Measurements from ENCODE around the gene DNAJC5. TPM values are rescaled to one million over a fixed set of nuclear protein-coding genes. Genes with fewer than 3 reads are reported as not detected.
"Not testable (repeated sequence)": the region's sequence is repeated elsewhere in the genome, so short reads cannot be mapped to it uniquely, and the experiment has no call there.

The DNAJC5 gene, protein sequence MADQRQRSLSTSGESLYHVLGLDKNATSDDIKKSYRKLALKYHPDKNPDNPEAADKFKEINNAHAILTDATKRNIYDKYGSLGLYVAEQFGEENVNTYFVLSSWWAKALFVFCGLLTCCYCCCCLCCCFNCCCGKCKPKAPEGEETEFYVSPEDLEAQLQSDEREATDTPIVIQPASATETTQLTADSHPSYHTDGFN
- 30.1 TPM for total RNA-seq

DNA sequence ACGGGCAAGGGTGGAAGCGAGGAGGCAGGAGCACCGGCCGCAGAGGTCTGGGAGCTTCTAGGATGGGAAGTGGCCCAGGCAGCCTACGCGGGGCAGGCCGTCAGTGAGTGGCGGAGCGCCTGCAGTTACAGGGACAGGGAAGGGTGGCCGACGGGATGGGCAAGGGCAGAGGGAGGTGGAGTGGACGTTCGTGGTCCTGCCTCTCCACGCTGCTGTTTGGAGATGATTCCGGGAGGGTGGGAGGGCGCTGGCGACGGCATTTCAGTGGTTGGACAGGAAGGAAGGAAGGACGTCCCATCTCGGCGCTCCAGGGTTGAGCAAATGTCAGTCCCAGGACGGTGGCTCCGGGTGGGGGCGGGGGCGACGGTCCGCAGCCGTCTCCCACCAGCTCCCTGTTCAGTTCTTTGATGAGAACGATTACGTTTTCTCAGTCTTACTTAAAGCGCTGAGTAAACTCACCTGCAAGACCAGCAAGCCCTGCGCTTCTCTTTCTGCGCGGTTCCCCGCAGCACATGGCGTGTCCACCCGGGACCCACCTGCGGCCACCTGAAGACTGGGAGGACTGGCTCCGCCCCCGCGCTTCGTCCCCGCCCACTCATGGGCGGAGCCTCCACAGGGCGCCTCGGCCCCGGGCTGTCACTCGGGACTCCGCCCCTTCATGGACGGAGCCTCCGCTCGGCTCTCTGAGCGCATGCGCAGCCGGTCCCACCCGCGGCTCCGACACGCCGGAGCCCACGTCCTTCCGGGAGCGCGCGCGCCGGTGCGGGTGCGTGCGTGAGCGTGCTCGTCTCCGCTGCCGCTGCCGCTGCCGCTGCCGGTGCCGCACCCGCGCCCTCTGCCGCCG lies at the start of gene DNAJC5:
Gene DNAJC5 (plus strand): TSS at position 769 of the 844 bp plus-strand sequence. CDS start 33,220 bp downstream, outside the sequence.
- peak; percentile 96 for DNase-seq (ENCODE audit: low spot score)
- intact Hi-C loops (cut with DNase I), result no loop called here
- ATAC-seq, result peak; percentile 98

DNA sequence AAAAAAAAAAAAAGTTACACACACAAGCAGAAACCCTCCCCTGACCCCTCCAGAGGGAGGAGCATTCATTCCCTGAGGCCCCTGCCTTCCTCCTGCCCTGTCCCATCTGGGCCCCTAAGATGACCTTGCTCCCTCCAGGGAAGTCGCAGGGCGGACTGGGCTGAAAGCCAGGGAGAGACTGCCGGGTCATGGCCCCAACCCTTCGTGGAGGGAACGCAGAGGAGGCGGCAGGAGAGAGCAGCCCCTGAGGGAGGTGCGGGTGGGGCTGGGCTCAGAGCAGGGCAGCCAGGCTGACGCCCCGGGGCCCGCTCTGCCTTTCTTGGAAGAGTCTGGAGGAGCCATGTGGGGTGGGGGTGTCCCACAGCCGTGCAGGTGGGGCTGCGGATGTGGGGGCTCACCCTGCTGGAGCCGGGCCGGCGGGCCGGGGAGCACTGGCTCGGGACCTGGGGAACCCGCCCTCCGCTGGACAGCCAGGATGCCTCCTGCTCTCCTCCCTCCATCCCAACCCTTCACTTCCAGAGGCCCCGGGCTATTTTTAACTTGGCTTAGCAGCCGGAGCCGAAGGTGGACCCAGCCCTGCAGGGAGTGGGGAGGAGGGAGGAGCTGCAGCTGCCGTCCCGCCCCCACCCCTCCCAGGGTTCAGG lies 48.7 kb upstream of the DNAJC5 start:
- intact Hi-C loops (cut with DNase I), result no loop called here
- DNase-seq (ENCODE audit: low spot score), result no peak
- peak; percentile 83 for ATAC-seq

DNA sequence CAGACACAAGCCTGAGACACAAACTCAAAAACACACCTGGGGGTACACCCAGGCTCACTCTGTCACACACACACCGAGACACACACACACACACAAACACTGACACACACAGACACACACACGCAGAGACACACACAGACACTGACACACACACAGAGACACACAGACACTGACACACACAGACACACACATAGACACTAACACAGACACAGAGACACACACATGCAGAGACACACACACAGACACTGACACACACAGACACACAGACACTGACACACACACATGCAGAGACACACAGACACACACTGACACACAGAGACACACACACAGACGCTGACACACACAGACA lies 48.1 kb upstream of the DNAJC5 start:
- no peak for DNase-seq (ENCODE audit: low spot score)
- intact Hi-C loops (cut with DNase I), result no loop called here
- ATAC-seq, result no peak

DNA sequence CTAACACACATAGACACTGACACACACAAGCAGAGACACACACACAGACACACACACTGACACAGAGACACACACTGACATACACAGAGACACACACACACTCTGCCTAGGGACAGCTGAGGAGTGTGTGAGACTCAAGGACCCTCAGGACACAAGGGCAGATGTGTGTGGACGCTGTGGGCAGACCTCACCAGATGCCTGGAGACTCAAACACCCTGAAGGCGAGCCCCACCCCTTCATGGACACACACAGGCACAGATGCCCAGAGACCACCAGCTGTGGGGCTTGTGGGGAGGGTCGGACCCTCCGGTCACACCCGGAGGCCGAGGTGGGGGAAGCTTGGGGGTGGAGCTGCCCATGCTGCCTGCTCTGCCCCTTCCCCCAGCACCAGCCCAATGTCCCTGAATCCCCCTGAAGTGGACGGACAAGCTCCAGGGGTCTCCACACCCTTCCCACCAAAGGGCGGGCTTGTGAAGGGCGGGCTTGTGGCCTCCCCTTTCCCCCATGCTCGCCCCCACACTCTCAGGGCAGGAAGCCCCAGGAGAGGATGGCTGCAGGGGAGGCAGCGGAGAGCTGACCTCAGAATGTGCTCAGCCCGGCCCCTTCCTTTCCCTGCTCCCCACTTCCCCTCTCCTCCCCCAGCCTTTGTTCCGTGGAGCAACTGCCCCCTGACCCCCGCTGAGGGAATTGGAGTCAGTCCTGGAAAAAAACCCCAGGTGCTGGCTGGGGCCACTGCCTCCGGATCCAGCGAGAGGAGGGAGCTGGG lies 47.5 kb upstream of the DNAJC5 start:
- intact Hi-C loops (cut with DNase I), result no loop called here
- DNase-seq (ENCODE audit: low spot score) (no peak), ATAC-seq (peak; percentile 75)

DNA sequence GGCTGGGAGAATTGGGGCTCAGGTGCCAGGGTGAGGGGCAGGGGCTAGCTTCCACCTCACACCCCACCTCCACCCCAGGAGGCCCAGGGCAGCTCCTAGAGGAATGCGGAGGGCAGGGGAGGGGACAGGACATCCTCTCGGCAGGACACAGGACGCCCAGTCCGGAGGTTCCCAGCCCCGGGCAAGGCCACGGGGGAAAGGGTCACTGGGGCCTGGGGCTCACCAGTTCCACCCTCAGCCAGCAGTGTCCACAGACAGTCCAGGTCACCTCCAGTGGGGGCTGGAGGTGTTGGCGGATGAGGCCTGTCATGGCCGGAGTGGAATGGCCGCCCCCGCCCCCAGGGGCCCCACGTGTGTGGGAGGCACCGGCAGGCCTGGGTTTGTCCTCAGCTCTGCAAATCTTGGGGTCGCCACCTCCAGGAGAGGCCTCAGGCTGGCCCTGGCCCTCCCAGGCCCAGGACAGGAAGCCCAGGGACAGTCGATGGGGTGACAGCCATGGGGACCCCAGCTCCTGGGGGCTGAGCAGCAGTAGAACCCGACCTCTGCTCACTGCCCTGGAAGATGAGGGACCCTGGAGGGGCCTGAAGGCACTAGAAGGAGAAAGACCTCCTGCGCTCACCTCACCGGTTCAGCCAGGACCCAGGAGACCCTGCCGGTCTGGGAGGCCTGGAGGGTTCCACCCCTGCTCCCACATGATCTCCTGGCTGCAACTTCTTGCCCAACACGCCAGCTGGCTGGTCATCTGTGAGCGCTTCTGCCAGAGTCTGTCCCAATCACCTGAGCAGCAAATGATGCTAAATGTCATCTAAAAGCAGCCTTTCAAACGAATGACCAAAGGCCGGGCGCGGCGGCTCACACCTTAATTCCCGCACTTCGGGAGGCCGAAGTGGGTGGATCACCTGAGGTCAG lies 46.7 kb upstream of the DNAJC5 start:
- no peak for DNase-seq (ENCODE audit: low spot score)
- intact Hi-C loops (cut with DNase I), result no loop called here
- no peak for ATAC-seq

DNA sequence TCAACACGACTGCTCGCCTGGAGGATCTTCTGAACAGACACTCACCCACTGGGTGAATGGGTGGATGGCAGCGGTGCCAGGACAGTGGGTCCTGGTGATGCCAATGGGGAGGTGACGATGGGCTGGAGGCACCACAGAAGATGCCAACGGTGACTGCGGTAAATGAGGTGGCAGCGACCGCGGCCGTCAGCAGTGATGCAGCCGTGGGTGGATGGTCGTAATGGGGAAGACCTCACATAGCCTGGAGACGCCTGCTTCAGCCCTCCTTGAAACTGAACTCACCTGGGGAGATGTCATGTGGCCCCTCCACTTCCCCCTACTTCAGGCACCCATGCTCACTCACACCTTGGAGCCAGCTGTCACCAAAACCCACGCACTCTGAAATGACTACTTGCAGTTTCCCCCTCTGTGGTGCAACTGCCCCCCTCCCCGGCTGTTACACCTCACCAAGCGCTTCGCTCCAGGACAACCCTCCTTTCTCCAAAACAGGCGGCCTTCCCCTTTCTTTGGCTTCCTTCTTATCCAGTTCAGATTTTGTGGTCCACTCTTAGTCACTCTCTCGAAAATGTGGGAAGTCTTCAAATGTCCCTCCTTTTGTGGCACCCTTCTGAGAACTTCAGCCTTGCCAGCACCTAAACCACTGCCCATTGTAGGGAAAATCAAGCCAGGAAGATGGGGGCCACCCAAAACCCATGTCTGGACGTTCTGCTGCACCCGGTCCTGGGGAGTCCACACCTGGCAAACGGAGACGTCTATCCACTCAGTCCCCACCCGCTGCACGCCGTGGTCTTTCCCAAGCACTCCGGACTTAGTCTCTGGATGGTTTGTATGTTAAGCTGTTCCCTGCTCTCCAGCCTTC lies 44.0 kb upstream of the DNAJC5 start:
- intact Hi-C loops (cut with DNase I), result no loop called here
- no peak for DNase-seq (ENCODE audit: low spot score)
- no peak for ATAC-seq

DNA sequence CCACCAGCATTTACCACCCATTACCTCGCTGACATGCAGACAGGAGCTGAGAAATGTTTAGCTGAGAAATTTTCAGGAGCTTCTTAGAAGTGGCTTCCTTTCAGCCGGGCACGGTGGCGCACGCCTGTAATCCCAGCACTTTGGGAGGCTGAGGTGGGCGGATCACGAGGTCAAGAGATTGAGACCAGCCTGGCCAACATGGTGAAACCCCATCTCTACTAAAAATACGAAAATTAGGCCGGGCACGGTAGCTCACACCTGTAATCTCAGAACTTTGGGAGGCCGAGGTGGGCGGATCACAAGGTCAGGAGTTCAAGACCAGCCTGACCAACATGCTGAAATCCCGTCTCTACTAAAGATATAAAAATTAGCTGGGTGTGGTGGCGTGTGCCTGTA lies 43.4 kb upstream of the DNAJC5 start:
- DNase-seq (ENCODE audit: low spot score); intact Hi-C loops (cut with DNase I); ATAC-seq: not testable (repeated sequence)

DNA sequence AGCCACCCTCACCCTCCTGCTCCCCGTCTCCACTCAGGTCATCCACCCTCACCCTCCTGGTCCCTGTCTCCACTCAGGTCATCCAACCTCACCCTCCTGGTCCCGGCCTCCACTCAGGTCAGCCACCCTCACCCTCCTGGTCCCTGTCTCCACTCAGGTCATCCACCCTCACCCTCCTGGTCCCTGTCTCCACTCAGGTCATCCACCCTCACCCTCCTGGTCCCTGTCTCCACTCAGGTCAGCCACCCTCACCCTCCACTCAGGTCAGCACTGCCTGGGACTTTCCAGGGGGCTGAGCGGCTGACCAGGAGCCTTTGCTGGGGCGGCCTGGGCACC lies 41.2 kb upstream of the DNAJC5 start:
- DNase-seq (ENCODE audit: low spot score); ATAC-seq; intact Hi-C loops (cut with DNase I): not testable (repeated sequence)

DNA sequence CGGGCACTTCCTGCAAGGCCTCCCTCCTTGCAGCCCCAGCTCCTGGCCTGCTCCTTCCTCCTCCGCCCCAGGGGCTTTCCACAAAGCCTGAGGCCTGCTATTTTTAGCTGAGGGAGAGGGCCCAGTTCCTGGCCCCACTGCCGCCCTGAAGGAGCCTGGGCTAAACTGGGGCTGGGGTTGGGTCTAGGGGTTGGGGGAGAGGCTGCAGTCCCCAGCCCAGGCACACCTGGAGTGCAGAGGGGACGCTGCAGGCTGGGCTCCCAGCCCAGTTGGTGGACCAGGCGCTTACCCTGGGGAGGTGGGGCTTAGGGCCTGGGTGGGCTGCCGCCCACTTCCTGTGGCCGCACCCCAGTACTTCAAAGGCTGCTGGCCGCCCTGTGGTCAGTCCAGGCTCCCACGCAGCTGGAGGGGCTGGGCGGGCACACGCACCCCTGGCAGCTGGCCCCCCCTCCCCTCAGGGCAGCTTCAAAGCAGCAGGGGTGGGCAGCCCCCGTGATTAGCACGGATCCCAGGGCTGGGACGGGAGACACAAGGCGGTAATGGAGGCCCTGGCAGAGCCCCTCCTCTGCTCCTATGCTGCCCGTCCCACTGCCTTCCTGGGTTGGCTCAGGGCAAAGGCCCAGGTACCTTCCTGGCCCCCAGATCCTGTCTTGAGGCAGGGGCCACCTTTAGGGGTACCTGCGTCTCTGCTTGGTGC lies 40.7 kb upstream of the DNAJC5 start:
- DNase-seq (ENCODE audit: low spot score) (no peak), ATAC-seq (peak; percentile 49)
- intact Hi-C loops (cut with DNase I), result no loop called here

DNA sequence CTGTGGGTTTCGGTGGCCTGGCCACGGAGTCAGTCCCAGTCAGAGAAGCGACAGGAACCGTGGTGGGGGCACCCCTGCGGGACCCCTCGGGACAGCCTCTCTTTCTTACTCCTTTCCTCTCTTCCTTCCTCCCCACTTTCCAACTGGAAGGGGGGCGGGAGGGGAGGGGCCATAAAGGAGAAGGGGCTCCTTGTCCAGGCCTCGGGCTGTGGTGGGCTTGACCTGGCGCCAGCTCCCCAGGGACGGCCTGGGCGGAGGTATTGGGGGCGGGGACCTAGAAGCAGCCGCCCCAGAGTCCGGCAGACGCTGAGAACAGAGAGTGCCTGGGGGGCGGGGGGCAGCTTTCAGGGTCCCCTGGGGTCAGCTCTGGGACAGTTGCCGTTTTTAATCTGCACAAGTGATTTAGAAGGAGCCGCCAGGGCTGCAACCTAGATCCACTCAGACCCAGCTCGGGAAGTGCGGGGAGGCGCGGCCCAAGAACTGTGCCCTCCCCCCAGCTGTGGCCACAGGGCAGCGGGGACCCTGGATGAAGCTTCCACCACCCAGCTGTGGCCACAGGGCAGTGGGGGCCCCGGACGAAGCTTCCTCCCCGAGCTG lies 40.1 kb upstream of the DNAJC5 start:
- no peak for DNase-seq (ENCODE audit: low spot score)
- ATAC-seq, result peak; percentile 33
- intact Hi-C loops (cut with DNase I), result no loop called here

DNA sequence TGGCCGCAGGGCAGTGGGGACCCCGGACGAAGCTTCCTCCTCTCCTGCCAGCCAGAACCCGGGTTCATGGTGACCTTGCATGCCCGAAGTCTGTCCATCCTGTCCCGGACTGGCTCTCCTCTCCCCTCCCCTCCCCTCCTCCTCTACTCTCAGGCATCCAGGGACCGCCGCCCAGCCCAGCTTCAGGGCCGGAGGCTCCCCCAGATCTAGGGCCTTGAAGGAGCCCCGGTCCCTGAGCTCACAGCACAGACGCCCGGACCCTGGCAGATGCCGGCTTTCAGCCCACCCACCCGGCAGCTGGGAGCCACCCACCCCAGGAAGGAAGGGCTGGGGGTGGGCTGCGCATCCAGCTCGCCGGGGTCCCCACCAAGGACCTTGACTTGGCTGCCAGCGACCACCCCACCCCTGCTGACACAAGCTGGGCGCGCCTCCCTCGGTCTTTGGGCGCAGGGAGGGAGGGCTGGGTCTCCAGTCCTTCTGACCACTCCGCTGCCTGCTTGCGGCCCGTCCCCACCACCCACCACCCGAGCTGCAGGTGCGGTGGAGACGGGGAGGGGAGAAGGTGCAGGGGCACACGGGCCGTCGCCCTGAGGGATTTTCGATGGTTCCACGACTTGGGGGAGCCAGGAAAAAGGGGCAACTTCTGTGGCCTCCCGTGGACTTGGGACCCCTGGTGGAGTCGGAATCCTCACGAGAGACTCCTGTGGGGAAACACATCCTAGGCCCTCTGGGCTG lies 39.4 kb upstream of the DNAJC5 start:
- DNase-seq (ENCODE audit: low spot score) (no peak), ATAC-seq (peak; percentile 3)
- intact Hi-C loops (cut with DNase I), result no loop called here

DNA sequence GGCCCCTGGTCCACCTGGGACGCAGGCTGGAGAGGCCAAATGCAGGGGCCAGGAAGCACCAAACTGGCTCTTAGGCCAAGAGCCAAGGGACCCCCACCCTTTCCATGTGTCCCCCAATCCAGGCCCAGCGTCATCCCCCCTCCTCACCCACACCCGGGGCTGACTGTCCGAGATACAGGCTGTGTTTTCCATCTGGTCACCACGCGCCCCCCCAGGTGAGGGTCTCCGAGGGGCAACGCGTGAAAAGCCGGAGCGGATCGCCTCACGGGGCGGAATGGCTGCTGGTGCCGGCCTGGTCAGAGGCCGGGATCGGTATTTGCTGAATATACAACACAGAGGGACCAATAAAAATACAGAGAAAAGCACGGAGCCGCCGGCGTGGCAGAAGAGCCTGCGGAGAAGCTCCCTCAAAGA lies 38.8 kb upstream of the DNAJC5 start:
- ATAC-seq, result no peak
- DNase-seq (ENCODE audit: low spot score), result no peak
- intact Hi-C loops (cut with DNase I), result no loop called here

DNA sequence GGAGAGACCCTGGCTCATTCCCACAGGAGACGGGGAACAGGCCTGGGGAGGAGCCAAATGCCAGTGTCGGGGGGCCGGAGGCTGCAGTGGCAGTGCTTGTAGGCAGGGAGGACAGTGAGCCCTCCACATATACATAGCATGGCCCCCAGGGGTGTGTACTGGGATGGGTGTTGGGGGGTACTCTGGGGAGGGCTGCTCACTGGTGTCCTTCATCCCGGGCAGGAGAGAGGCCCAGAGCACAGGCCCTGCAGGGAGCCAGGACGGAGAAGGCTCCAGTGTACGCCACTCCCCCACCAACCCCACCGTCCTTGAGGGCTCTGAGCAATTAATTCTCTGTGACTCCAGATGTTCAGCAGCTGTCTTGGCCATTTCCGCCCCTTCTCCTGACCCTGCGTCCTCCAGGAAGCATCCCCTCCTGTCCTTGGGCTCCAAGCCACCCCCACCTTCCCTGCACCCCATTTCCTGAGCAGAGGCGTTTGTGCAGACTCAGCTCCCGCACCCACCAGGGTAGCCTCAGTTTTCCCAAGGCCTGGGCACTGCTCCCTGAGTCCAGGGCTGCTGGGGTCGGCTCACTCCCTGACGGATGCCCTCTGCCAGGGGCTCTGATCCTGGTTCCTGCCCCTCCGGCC lies 37.0 kb upstream of the DNAJC5 start:
- DNase-seq (ENCODE audit: low spot score), result no peak
- intact Hi-C loops (cut with DNase I), result no loop called here
- ATAC-seq, result peak; percentile 18

DNA sequence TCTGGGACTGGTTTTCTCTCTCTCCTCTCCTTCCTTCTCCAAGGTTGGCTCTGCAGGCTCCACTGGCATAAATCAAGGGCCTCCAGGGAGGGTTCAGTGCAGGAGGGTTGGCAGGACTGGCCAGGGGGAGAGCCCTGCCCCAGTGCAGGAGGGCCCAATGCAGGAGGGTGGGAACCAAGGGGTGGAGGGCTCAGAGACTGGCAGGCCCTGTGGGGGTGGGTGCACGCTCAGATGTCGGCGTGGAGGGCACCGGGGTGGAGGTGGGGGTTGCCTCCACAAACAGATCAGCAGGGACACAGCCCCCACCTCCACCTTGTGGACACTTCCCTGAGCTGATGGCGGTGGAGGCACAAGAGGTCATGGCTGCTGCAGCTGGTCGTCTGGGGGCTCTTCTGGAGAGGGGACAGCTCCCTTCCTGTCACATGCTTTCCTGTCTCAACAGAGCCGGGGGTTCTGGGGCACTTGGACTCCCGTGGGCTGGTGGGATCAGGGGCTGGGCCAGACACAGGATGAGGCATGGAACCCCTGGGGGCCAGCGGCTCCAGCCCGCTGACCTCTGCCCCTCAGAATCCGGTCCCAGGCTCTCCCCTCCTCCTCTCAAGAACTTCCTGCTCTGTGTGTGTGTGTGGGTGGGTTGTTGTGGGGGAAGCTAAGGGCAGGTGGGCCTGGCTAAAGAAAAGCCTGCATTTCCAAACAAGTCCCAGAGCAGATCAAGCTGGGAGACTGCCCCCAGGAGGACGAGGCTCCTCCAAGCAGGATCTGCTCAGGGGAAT lies 36.3 kb upstream of the DNAJC5 start:
- intact Hi-C loops (cut with DNase I), result no loop called here
- DNase-seq (ENCODE audit: low spot score), result no peak
- peak; percentile 43 for ATAC-seq

DNA sequence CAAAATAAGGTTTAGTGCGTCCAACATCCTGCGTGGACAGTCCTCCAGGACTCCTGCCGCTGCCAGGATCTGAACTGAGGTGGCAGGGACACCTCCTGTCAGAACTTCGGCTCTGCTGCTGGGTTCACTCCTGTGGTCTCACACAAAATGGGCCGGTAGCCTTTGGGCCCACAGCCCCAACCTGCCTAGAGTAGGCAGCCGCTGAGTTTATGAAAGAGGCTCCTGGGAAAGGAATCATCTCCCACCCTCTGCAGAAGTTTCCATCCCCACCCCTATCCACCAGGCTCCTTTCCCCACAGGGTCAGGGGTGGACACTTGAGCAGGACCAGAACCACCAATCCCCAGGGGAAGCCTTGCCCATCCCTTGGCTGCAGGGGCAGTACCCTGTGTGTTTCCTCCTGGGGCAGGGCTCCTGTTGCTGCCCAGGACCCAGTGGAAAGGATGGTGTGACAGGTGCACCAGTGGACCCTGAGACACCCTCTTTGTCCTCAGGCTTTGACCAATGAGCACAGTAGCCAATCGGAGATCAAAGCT lies 35.7 kb upstream of the DNAJC5 start:
- ATAC-seq (no peak), DNase-seq (ENCODE audit: low spot score) (no peak)
- intact Hi-C loops (cut with DNase I), result no loop called here

Measured in sciatic nerve (tissue), 2 donors.